Lung (tissue), 12 donors: ENCODE measurements around the gene MTRR. TPM values are rescaled to one million over a fixed set of nuclear protein-coding genes. Genes with fewer than 3 reads are reported as not detected.

ENCODE experiments used
- ATAC-seq: fragments of 200-7000 bp; cut with Tn5 transposase; one replicate; pipeline ENCODE4 v1.9.1; 2020; ENCODE audit warnings: moderate number of reproducible peaks; ENCODE audit not compliant: insufficient read depth, low FRiP score
- DNase-seq, 3 donors: peaks; one replicate each; pipeline ENCODE4 v3.0.0-alpha.2; 2013 to 2017
- H3K27ac ChIP-seq, 2 donors: one replicate each; pipeline ENCODE4 v1.5.1; 2013; ENCODE audit warnings: mild to moderate bottlenecking in 2 of 2, moderate library complexity in 2 of 2, control low read depth in 1 of 2, inconsistent platforms in 1 of 2, low read depth in 1 of 2, low read length in 1 of 2
- H3K27me3 ChIP-seq, 3 donors: one replicate each; pipeline ENCODE4 v1.5.1; 2013; ENCODE audit warnings: low read length in 2 of 3; ENCODE audit not compliant: control insufficient read depth in 3 of 3, insufficient read depth in 3 of 3
- H3K36me3 ChIP-seq, 4 donors: one replicate each; pipeline ENCODE4 v1.5.1; 2013; ENCODE audit warnings: low read length in 4 of 4, mild to moderate bottlenecking in 1 of 4, moderate library complexity in 1 of 4; ENCODE audit not compliant: control insufficient read depth in 4 of 4, insufficient read depth in 4 of 4
- H3K4me1 ChIP-seq, 5 donors: one replicate each; pipeline ENCODE4 v1.5.1; 2013; ENCODE audit warnings: low read length in 5 of 5, mild to moderate bottlenecking in 2 of 5, moderate library complexity in 1 of 5; ENCODE audit not compliant: control insufficient read depth in 5 of 5, insufficient read depth in 5 of 5
- H3K4me3 ChIP-seq: one replicate; pipeline ENCODE4 v1.5.1; 2013; ENCODE audit warnings: mild to moderate bottlenecking, control low read depth, moderate library complexity
- H3K9ac ChIP-seq, 2 donors: one replicate each; pipeline ENCODE4 v1.5.1; 2013; ENCODE audit warnings: low read length in 2 of 2, control low read depth in 1 of 2; ENCODE audit not compliant: insufficient read depth in 1 of 2
- H3K9me3 ChIP-seq, 4 donors: one replicate each; pipeline ENCODE4 v1.5.1; 2013; ENCODE audit warnings: low read length in 3 of 4, mild to moderate bottlenecking in 1 of 4, moderate library complexity in 1 of 4; ENCODE audit not compliant: control insufficient read depth in 4 of 4, insufficient read depth in 3 of 4
- CTCF ChIP-seq: IDR thresholded peaks from 2 replicates; pipeline ENCODE4 v1.5.1; 2012; ENCODE audit warnings: mild to moderate bottlenecking; ENCODE audit errors: control extremely low read depth, extremely low read depth
- WGBS, 2 donors: extraction: QIAGEN DNeasy Blood & Tissue Kit; methylation state at CpG; one replicate each; pipeline ENCODE4 v1.1.7; 2013; 5-methylcytosine and 5-hydroxymethylcytosine counted together
- polyA plus RNA-seq, 2 donors: library from polyadenylated mRNA; stranded (reverse); fragments of 200-250 nt; gene quantifications; one replicate each; pipeline ENCODE4 v1.2.1, GENCODE V29; 2013
- total RNA-seq, 2 donors: library from RNA; depleted of rRNA in 1 of 2; stranded (reverse); fragments of >200 nt in 1 of 2; gene quantifications; one replicate each; pipeline ENCODE4 v1.2.1, GENCODE V29; 2014 to 2021
- donor health status: control.
- donor health status: control.
- donor health status: Bipolar disorder and iron deficiency.
- donor health status: healthy.
- donor health status: DM: yes; HTN: yes; CAD: no.

Gene MTRR
- total and polyA plus RNA-seq, 4 donors = 31.0 to 115 (median 72.1) TPM

- ATAC-seq (no peak), DNase-seq (no peak)
- Histone ChIP-seq H3K36me3 (no peaks in the 10 kb centered on the region), H3K4me3 (no peak overlapping the region), H3K9me3 (no peaks in the 10 kb centered on the region), H3K9ac (no peak overlapping the region), H3K27me3 (no peaks in the 10 kb centered on the region), H3K27ac (no peak overlapping the region), H3K4me1 (no peaks in the 10 kb centered on the region)
- TF ChIP-seq CTCF = no peak
- WGBS, 2 donors = 94 to 96% methylated on average over 18 of the region's 18 CpGs
These were observed 44.0 kb upstream of the MTRR start for GRCh38 chr5:7824995-7825394.

GRCh38 chr5:7825630-7826029, 43.3 kb upstream of the MTRR start:
- H3K27ac ChIP-seq = no peak overlapping the region
- no peak overlapping the region for H3K4me3 ChIP-seq
- H3K27me3 ChIP-seq = no peaks in the 10 kb centered on the region
- no peak overlapping the region for H3K9ac ChIP-seq
- no peaks in the 10 kb centered on the region for H3K36me3 ChIP-seq
- no peaks in the 10 kb centered on the region for H3K4me1 ChIP-seq
- ATAC-seq = no peak
- WGBS, 2 donors = 85 to 92% methylated on average over 11 of the region's 11 CpGs
- DNase-seq = no peak
- TF ChIP-seq CTCF = no peak
- H3K9me3 ChIP-seq = no peaks in the 10 kb centered on the region

- H3K36me3 ChIP-seq = no peaks in the 10 kb centered on the region
- no peak for ATAC-seq
- TF ChIP-seq CTCF = no peak
- 84 to 85% methylated on average over 6 of the region's 6 CpGs for WGBS, 2 donors
- H3K4me1 ChIP-seq = no peaks in the 10 kb centered on the region
- no peak overlapping the region for H3K4me3 ChIP-seq
- H3K9ac ChIP-seq = no peak overlapping the region
- DNase-seq = no peak
- H3K27ac ChIP-seq = no peak overlapping the region
- H3K27me3 ChIP-seq = no peaks in the 10 kb centered on the region
- H3K9me3 ChIP-seq = no peaks in the 10 kb centered on the region
These were observed 41.3 kb upstream of the MTRR start for GRCh38 chr5:7827610-7828009.

GRCh38 chr5:7828269-7828668, 40.7 kb upstream of the MTRR start:
- no peak for DNase-seq
- Histone ChIP-seq H3K9ac (no peak overlapping the region), H3K36me3 (no peaks in the 10 kb centered on the region), H3K27ac (no peak overlapping the region), H3K4me1 (no peaks in the 10 kb centered on the region), H3K27me3 (no peaks in the 10 kb centered on the region), H3K4me3 (no peak overlapping the region), H3K9me3 (no peaks in the 10 kb centered on the region)
- peak; percentile 27 for ATAC-seq
- no peak for TF ChIP-seq CTCF
- WGBS, 2 donors = 59 to 82% methylated on average over 10 of the region's 10 CpGs
